Measurements from ENCODE around the gene PBX1. TPM values are rescaled to one million over a fixed set of nuclear protein-coding genes. Genes with fewer than 3 reads are reported as not detected.

Gene PBX1
- total and polyA plus RNA-seq, 2 experiments from 2014 or later = 14.8 to 61.6 TPM

- no peak overlapping the region for H2AFZ ChIP-seq
- DNase-seq (ENCODE audit: low spot score) = no peak
- peaks cover 10% of the 10 kb centered on the region for H4K20me1 ChIP-seq (ENCODE audit: insufficient read depth, poor library complexity, severe bottlenecking)
- peaks cover 10% of the 10 kb centered on the region for H3K4me1 ChIP-seq (ENCODE audit: insufficient read depth)
- H3K27ac ChIP-seq = peak overlapping the region; percentile 16
- H3K9me3 ChIP-seq (ENCODE audit: low read depth) = no peaks in the 10 kb centered on the region
- WGBS (ENCODE audit: low lambda C conversion rate, missing lambda C conversion rate) = 30% methylated on average over 10 of the region's 10 CpGs
- H3K4me3 ChIP-seq = peak overlapping the region; percentile 20
- no peaks in the 10 kb centered on the region for H3K9me2 ChIP-seq (replicated peaks; ENCODE audit: insufficient read depth)
- peaks cover 93% of the 10 kb centered on the region for H3K79me2 ChIP-seq
- H3K27me3 ChIP-seq = no peaks in the 10 kb centered on the region
- H3K4me2 ChIP-seq = peak overlapping the region; percentile 75
- H3K36me3 ChIP-seq (replicated peaks; ENCODE audit: insufficient read depth, low read depth) = no peaks in the 10 kb centered on the region
- TF ChIP-seq EZH2phosphoT487 (IDR thresholded peaks at IDR 0.05; ENCODE audit: low read depth, severe bottlenecking, unreplicated experiment) (no peak), CTCF (IDR thresholded peaks at IDR 0.05; ENCODE audit: poor library complexity) (no peak), EZH2 (IDR thresholded peaks at IDR 0.05; ENCODE audit: borderline replicate concordance) (no peak)
Measured at GRCh38 chr1:164563721-164564360, 4.9 kb downstream of the PBX1 start.

- Histone ChIP-seq H3K4me1 (ENCODE audit: insufficient read depth) (peaks cover 10% of the 10 kb centered on the region), H4K20me1 (ENCODE audit: insufficient read depth, poor library complexity, severe bottlenecking) (peaks cover 10% of the 10 kb centered on the region), H3K9me3 (ENCODE audit: low read depth) (no peaks in the 10 kb centered on the region), H3K4me2 (peak overlapping the region; percentile 75), H3K9me2 (replicated peaks; ENCODE audit: insufficient read depth) (no peaks in the 10 kb centered on the region), H3K79me2 (peaks cover 99% of the 10 kb centered on the region), H2AFZ (no peak overlapping the region), H3K27ac (no peak overlapping the region), H3K36me3 (replicated peaks; ENCODE audit: insufficient read depth, low read depth) (no peaks in the 10 kb centered on the region), H3K4me3 (peak overlapping the region; percentile 25), H3K27me3 (no peaks in the 10 kb centered on the region)
- TF ChIP-seq CTCF (IDR thresholded peaks at IDR 0.05; ENCODE audit: poor library complexity) (no peak), EZH2phosphoT487 (IDR thresholded peaks at IDR 0.05; ENCODE audit: low read depth, severe bottlenecking, unreplicated experiment) (no peak), EZH2 (IDR thresholded peaks at IDR 0.05; ENCODE audit: borderline replicate concordance) (no peak)
- no peak for DNase-seq (ENCODE audit: low spot score)
- 52% methylated on average over 3 of the region's 3 CpGs for WGBS (ENCODE audit: low lambda C conversion rate, missing lambda C conversion rate)
Measured at GRCh38 chr1:164564378-164564777, 5.4 kb downstream of the PBX1 start.

GRCh38 chr1:164565357-164565756, 6.4 kb downstream of the PBX1 start:
- Histone ChIP-seq H3K9me3 (ENCODE audit: low read depth) (no peaks in the 10 kb centered on the region), H3K9me2 (replicated peaks; ENCODE audit: insufficient read depth) (no peaks in the 10 kb centered on the region), H3K4me1 (ENCODE audit: insufficient read depth) (peaks cover 10% of the 10 kb centered on the region), H3K4me2 (peak overlapping the region; percentile 75), H3K79me2 (peaks cover 100% of the 10 kb centered on the region), H4K20me1 (ENCODE audit: insufficient read depth, poor library complexity, severe bottlenecking) (peaks cover 10% of the 10 kb centered on the region), H3K4me3 (no peak overlapping the region), H3K27ac (no peak overlapping the region), H3K27me3 (no peaks in the 10 kb centered on the region), H2AFZ (no peak overlapping the region), H3K36me3 (replicated peaks; ENCODE audit: insufficient read depth, low read depth) (no peaks in the 10 kb centered on the region)
- no peak for DNase-seq (ENCODE audit: low spot score)
- TF ChIP-seq EZH2 (IDR thresholded peaks at IDR 0.05; ENCODE audit: borderline replicate concordance) = no peak
- TF ChIP-seq CTCF (IDR thresholded peaks at IDR 0.05; ENCODE audit: poor library complexity) = no peak
- TF ChIP-seq EZH2phosphoT487 (IDR thresholded peaks at IDR 0.05; ENCODE audit: low read depth, severe bottlenecking, unreplicated experiment) = no peak
- WGBS (ENCODE audit: low lambda C conversion rate, missing lambda C conversion rate) = 36% methylated on average over 2 of the region's 2 CpGs
